Colonic mucosa (tissue), 4 donors: ENCODE data around the gene HECTD1. TPM values are rescaled to one million over a fixed set of nuclear protein-coding genes. Genes with fewer than 3 reads are reported as not detected.

Experiments
- DNase-seq: peaks from one replicate; pipeline ENCODE4 v3.0.0-alpha.2; 2020
- H3K27ac ChIP-seq: fragments of 200-600 bp; one replicate; pipeline ENCODE4 v1.8.0; 2021
- H3K27me3 ChIP-seq: fragments of 200-600 bp; one replicate; pipeline ENCODE4 v1.8.0; 2021
- H3K36me3 ChIP-seq: fragments of 200-600 bp; one replicate; pipeline ENCODE4 v1.8.0; 2021
- H3K4me1 ChIP-seq: fragments of 200-600 bp; one replicate; pipeline ENCODE4 v1.8.0; 2021; ENCODE audit warnings: mild to moderate bottlenecking
- H3K4me3 ChIP-seq: fragments of 200-600 bp; one replicate; pipeline ENCODE4 v1.8.0; 2021
- H3K9ac ChIP-seq, 2 donors: one replicate each; pipeline ENCODE4 v1.7.0; 2013; ENCODE audit warnings: control low read depth in 2 of 2, low read depth in 2 of 2, low read length in 2 of 2
- H3K9me3 ChIP-seq: fragments of 200-600 bp; one replicate; pipeline ENCODE4 v1.8.0; 2021
- intact Hi-C: fragments of 100-400 bp; cut with DNase I; formaldehyde crosslinking; loops from one replicate; pipeline ENCODE4 v1.14.1; 2022
- total RNA-seq, 2 donors: library from RNA; stranded (reverse); fragmentation: NEBNext Ultra II Directional in 1 of 2; extraction: Animal tissue kit (Norgen Biotek cat#: 25700) in 1 of 2; gene quantifications; one replicate each; pipeline ENCODE4 v1.2.1, GENCODE V29; 2021
- TF ChIP-seq, protein P1 (sequence below): fragments of 200-600 bp; IDR thresholded peaks from one replicate; pipeline ENCODE4 v1.8.0; 2022; ENCODE audit warnings: antibody characterized with exemption, mild to moderate bottlenecking
- donor health status: healthy.
- donor health status: DM: no; HTN: no; CAD: no.
- donor health status: DM: no; HTN: no; CAD: no.

Gene HECTD1
- total RNA-seq, 2 donors from 2014 or later = 113 to 148 TPM

DNA sequence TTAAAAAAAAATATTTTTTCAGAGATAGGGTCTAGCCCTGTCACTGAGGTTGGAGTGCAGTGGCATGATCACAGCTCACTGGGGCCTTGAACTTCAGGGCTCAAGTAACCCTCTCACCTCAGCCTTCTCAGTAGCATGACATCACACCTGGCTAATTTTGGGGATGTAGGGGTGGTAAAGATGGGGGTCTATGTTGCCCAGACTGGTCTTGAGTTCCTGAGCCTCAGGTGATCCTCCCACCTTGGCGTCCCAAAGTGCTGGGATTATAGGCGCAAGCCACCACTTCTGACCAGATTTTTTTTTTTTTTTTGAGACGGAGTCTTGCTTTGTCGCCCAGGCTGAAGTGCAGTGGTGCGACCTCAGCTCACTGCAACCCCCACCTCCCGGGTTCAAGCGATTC, 80.9 kb downstream of the HECTD1 start:
- DNase-seq = no peak
- Histone ChIP-seq H3K4me3 (no peak overlapping the region), H3K27ac (no peak overlapping the region), H3K9ac (no peak overlapping the region), H3K9me3 (no peaks in the 10 kb centered on the region), H3K36me3 (peaks cover 17% of the 10 kb centered on the region), H3K27me3 (no peaks in the 10 kb centered on the region), H3K4me1 (no peaks in the 10 kb centered on the region)
- intact Hi-C loops = loop anchor here (10.0 kb wide), 1 partner anchor 228 kb away; no protein-coding TSS in a partner anchor
- TF ChIP-seq, protein P1, sequence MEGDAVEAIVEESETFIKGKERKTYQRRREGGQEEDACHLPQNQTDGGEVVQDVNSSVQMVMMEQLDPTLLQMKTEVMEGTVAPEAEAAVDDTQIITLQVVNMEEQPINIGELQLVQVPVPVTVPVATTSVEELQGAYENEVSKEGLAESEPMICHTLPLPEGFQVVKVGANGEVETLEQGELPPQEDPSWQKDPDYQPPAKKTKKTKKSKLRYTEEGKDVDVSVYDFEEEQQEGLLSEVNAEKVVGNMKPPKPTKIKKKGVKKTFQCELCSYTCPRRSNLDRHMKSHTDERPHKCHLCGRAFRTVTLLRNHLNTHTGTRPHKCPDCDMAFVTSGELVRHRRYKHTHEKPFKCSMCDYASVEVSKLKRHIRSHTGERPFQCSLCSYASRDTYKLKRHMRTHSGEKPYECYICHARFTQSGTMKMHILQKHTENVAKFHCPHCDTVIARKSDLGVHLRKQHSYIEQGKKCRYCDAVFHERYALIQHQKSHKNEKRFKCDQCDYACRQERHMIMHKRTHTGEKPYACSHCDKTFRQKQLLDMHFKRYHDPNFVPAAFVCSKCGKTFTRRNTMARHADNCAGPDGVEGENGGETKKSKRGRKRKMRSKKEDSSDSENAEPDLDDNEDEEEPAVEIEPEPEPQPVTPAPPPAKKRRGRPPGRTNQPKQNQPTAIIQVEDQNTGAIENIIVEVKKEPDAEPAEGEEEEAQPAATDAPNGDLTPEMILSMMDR = no peak

DNA sequence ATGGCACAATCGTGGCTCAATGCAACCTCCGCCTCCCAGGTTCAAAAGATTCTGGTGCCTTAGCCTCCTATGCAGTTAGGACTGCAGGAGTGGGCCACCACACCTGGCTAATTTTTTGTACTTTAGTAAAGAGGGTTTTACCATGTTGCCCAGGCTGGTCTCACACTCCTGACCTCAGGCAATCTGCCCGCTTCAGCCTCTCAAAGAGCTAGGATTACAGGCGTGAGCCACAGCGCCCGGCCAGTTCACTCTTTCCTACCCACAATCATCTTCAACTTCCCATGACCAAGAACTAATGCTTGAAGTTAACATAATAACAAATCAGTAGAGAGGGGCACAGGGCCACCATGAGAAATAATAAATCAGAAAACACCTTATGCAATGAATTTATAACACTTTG, 82.4 kb downstream of the HECTD1 start:
- H3K4me3 ChIP-seq = no peak overlapping the region
- intact Hi-C loops = loop anchor here (10.0 kb wide), 1 partner anchor 230 kb away; no protein-coding TSS in a partner anchor
- H3K9ac ChIP-seq = no peak overlapping the region
- no peak overlapping the region for H3K27ac ChIP-seq
- H3K9me3 ChIP-seq = no peaks in the 10 kb centered on the region
- no peaks in the 10 kb centered on the region for H3K27me3 ChIP-seq
- H3K4me1 ChIP-seq = no peaks in the 10 kb centered on the region
- no peak for DNase-seq
- peaks cover 17% of the 10 kb centered on the region for H3K36me3 ChIP-seq
- TF ChIP-seq, protein P1 = no peak

DNA sequence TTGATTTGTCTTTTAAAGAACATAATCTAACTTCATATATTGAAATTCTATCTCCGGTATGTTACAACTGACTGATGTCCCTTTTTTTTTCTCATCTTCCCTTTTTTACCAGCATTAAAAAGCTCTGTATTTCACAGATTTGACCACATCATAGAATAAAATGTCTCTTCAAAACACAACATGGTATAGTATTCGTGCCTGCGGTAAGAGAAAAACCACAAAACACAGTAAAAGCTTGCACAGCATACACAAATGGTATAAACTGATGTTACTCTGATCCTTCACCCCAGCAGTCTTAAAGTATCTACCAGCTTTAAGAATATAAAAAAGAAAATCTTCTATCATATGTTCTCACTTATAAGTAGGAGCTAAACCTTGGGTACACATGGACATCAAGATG, 83.4 kb downstream of the HECTD1 start:
- TF ChIP-seq, protein P1 = no peak
- intact Hi-C loops = loop anchor here (10.0 kb wide), 1 partner anchor 231 kb away; no protein-coding TSS in a partner anchor
- no peaks in the 10 kb centered on the region for H3K9me3 ChIP-seq
- no peak for DNase-seq
- no peak overlapping the region for H3K4me3 ChIP-seq
- peaks cover 20% of the 10 kb centered on the region for H3K36me3 ChIP-seq
- no peak overlapping the region for H3K27ac ChIP-seq
- H3K9ac ChIP-seq = no peak overlapping the region
- no peaks in the 10 kb centered on the region for H3K27me3 ChIP-seq
- H3K4me1 ChIP-seq = no peaks in the 10 kb centered on the region

DNA sequence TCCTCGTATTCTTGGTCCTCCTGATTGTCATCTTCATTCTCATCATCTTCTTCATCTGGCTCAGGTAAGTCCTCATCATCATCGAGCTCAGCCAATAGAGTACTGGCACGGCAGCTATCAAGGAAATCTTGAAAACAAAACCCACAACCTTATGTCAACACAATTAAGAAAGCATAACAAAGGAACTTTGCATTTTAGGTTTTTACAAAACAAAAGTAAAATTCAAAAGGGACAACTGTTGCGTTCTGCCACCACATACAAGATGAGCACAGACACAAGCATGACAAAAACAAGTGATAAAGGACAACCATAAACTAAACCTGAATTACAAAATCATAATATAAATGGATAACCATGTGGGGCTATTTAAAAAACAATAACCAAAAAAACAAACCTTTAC, 84.7 kb downstream of the HECTD1 start:
- peaks cover 32% of the 10 kb centered on the region for H3K36me3 ChIP-seq
- no peak for DNase-seq
- H3K4me1 ChIP-seq = no peaks in the 10 kb centered on the region
- no peak overlapping the region for H3K4me3 ChIP-seq
- intact Hi-C loops = loop anchor here (10.0 kb wide), 1 partner anchor 232 kb away; no protein-coding TSS in a partner anchor
- no peaks in the 10 kb centered on the region for H3K27me3 ChIP-seq
- no peaks in the 10 kb centered on the region for H3K9me3 ChIP-seq
- TF ChIP-seq, protein P1 = no peak
- no peak overlapping the region for H3K9ac ChIP-seq
- no peak overlapping the region for H3K27ac ChIP-seq

DNA sequence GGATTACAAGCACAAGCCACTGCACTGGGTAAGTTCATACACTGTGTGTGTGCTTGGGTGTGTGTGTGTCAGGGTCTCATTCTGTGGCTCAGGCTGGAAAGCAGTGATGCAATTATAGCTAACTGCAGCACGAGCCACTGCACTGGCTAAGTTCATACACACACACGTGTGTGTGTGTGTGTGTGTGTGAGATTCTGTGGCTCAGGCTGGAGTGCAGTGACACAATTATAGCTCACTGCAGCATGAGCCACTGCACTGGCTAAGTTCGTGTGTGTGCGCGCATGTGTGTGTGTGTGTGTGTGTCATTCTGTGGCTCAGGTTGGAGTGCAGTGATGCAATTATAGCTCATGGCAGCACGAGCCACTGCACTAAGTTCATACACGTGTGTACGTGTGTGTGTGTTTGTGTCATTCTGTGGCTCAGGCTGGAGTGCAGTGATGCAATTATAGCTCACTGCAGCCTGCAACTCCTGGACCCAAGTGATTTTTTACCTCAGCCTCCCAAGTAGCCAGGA, 85.4 kb downstream of the HECTD1 start:
- TF ChIP-seq, protein P1 = no peak

More for the DNA sequence above, 85.4 kb downstream of the HECTD1 start:
- DNase-seq = no peak
- H3K9me3 ChIP-seq = no peaks in the 10 kb centered on the region
- peaks cover 34% of the 10 kb centered on the region for H3K36me3 ChIP-seq
- intact Hi-C loops = loop anchor here (10.0 kb wide), 1 partner anchor 233 kb away; no protein-coding TSS in a partner anchor
- no peaks in the 10 kb centered on the region for H3K4me1 ChIP-seq
- H3K4me3 ChIP-seq = no peak overlapping the region
- no peaks in the 10 kb centered on the region for H3K27me3 ChIP-seq
- H3K9ac ChIP-seq = no peak overlapping the region
- no peak overlapping the region for H3K27ac ChIP-seq
